ENCODE data around the gene EDDM3A. TPM values are rescaled to one million over a fixed set of nuclear protein-coding genes. Genes with fewer than 3 reads are reported as not detected.

The EDDM3A gene
- total and polyA plus RNA-seq, 10 of the 15 experiments (the other 5 are each of a cell fraction or from before 2014, with no cell fraction given) = not detected

DNA sequence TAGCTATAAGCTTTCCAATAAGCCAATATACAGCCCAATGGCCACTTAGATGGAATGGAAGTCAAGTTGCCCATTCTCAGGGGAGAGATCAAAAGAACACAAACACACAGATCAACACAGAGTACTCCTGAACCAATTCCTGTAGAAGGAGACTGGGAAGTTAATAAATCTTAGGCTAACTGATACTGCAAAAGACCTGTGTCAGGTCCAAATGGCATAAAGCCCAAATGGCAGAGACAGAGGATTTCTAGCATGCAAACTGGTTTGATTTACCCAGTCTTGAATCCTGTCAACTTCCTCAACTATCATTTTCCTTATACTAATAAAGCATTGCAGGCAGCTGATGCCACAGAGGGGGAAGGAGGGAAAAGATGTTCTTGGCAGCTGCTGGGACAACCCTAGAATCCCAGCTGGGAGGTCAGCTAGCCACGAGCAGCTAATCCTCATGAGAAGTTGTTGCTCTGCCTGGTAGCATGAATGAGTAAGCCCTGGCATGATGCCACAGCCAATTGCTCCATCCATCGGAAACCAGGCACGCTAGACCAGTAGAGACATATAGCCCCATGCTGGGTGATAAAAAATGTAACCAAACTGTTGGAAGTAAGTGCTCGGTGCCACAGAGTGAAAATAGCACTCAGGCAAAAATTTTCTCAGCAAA, 31.0 kb upstream of the EDDM3A start:
- no peaks in the 10 kb centered on the region; the same call in 2 of the 3 replicates for H3K9me3 ChIP-seq (replicated peaks; ENCODE audit: control insufficient read depth, insufficient read depth, low read length)
- TF ChIP-seq ZBED1 (IDR thresholded peaks at IDR 0.05; ENCODE audit: borderline replicate concordance) (no peak), SP1 (IDR thresholded peaks at IDR 0.05; ENCODE audit: low read depth, low read length) (no peak), CBFB (IDR thresholded peaks at IDR 0.05; ENCODE audit: low read depth) (no peak), GATAD2B (conservative IDR thresholded peaks at IDR 0.05; ENCODE audit: low read depth) (no peak), TBL1XR1 (IDR thresholded peaks at IDR 0.05; ENCODE audit: low read depth, low read length) (no peak), FOXK2 (IDR thresholded peaks at IDR 0.05) (no peak), CHD1 (IDR thresholded peaks at IDR 0.05; ENCODE audit: low read depth, low read length) (no peak), POLR2AphosphoS2 (IDR thresholded peaks at IDR 0.05; ENCODE audit: low read depth, low read length) (no peak), EP300 (IDR thresholded peaks at IDR 0.05; ENCODE audit: borderline replicate concordance in 1 of 2, control insufficient read depth in 1 of 2, low read depth in 2 of 2, low read length in 2 of 2) (no peak), CEBPB (IDR thresholded peaks at IDR 0.05; ENCODE audit: borderline replicate concordance in 1 of 2, low read depth in 2 of 2, low read length in 2 of 2) (no peak), EED (IDR thresholded peaks at IDR 0.05; ENCODE audit: low read depth) (no peak)
- TF ChIP-seq, protein P1, sequence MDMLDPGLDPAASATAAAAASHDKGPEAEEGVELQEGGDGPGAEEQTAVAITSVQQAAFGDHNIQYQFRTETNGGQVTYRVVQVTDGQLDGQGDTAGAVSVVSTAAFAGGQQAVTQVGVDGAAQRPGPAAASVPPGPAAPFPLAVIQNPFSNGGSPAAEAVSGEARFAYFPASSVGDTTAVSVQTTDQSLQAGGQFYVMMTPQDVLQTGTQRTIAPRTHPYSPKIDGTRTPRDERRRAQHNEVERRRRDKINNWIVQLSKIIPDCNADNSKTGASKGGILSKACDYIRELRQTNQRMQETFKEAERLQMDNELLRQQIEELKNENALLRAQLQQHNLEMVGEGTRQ (IDR thresholded peaks at IDR 0.05; ENCODE audit: borderline replicate concordance, low read depth, low read length) = no peak
- BruUV-seq (replicated peaks) = no TSS peak
- H3K36me3 ChIP-seq (ENCODE audit: control insufficient read depth in 2 of 2, insufficient read depth in 2 of 2, low read length in 1 of 2) = no peaks in the 10 kb centered on the region
- in situ Hi-C loops (cut with MboI) = no loop called here
- 48% methylated on average over 4 of the region's 4 CpGs for WGBS (ENCODE audit: insufficient coverage, insufficient replicate concordance, low lambda C conversion rate, missing lambda C conversion rate)
- FAIRE-seq (no peak), ATAC-seq (no peak), DNase-seq (ENCODE audit: low read depth, low spot score) (no peak)
- ChIA-PET POLR2A (no interaction called here), SMC1A (ENCODE audit: uncharacterized antibody, unreplicated experiment) (no interaction called here), CTCF (interaction anchor here (0.6 to 1.2 kb wide), 3 partner anchors 16 to 143 kb away, joined by 3 to 4 read pairs (median 3); no protein-coding TSS in a partner anchor), RAD21 (ENCODE audit: unreplicated experiment) (interaction anchor here (0.6 kb wide), 1 partner anchor 19 kb away, joined by 3 read pairs; no protein-coding TSS in a partner anchor)
- H3K4me3 ChIP-seq = no peak overlapping the region
- no peak overlapping the region for H2AFZ ChIP-seq (ENCODE audit: control insufficient read depth, low read depth, low read length)
- H3K4me2 ChIP-seq (ENCODE audit: control insufficient read depth, insufficient read depth) = no peak overlapping the region
- no peaks in the 10 kb centered on the region; the same call in 1 of the 2 replicates for H3K4me1 ChIP-seq (ENCODE audit: control insufficient read depth, insufficient read depth, low read length)
- no peaks in the 10 kb centered on the region for H4K20me1 ChIP-seq (ENCODE audit: control insufficient read depth, insufficient read depth)
- no peaks in the 10 kb centered on the region for H3K79me2 ChIP-seq (ENCODE audit: control insufficient read depth, insufficient read depth, low read length)
- H3K27me3 ChIP-seq (replicated peaks in 1 of 2; ENCODE audit: control insufficient read depth in 2 of 2, insufficient read depth in 2 of 2, low read length in 1 of 2) = no peaks in the 10 kb centered on the region
- H3K9ac ChIP-seq (ENCODE audit: control insufficient read depth, insufficient read depth, low read length) = no peak overlapping the region
- no peak overlapping the region for H3K27ac ChIP-seq (ENCODE audit: control insufficient read depth, insufficient read depth)
- intact Hi-C loops (cut with micrococcal nuclease; ENCODE audit: unreplicated experiment) = no loop called here

Data from GM12878 (cell line).